PC-9 (cell line): ENCODE data around the gene PAOX. TPM values are rescaled to one million over a fixed set of nuclear protein-coding genes. Genes with fewer than 3 reads are reported as not detected.

Source experiments
- BruUV-seq: library from RNA; stranded (reverse); fragments of 400-500 nt; replicated peaks from 2 replicates; lab custom pipeline; 2021; lab: Mats Ljungman, UMichigan
- CTCF ChIA-PET: fragments of 300-600 bp; sonication (Branson Sonifier 250); formaldehyde crosslinking; loops from one replicate; lab custom pipeline; 2022; ENCODE audit warnings: antibody characterized with exemption; lab: Charles Lee
- POLR2A ChIA-PET: fragments of 300-600 bp; sonication (Branson Sonifier 250); formaldehyde crosslinking; loops from one replicate; lab custom pipeline; 2022; ENCODE audit warnings: antibody characterized with exemption; ENCODE audit not compliant: unreplicated experiment; lab: Charles Lee
- DNase-seq, 2 experiments: peaks; one replicate each; pipeline versions ENCODE4 v3.0.0 to v3.0.0-alpha.2; 2015 to 2022; ENCODE audit warnings: mixed read lengths in 1 of 2
- H2AFZ ChIP-seq: fragments of 200-600 bp; sonication (generic); 2 replicates; pipeline ENCODE4 v1.8.1; 2017; ENCODE audit warnings: antibody characterized with exemption
- H3F3A ChIP-seq: fragments of 200-600 bp; sonication (generic); 2 replicates; pipeline ENCODE4 v1.8.1; 2017; ENCODE audit warnings: antibody characterized with exemption, mild to moderate bottlenecking, low read depth; ENCODE audit not compliant: insufficient read depth
- H3K27ac ChIP-seq: fragments of 200-600 bp; sonication (generic); 2 replicates; pipeline ENCODE4 v1.6.1; 2016; ENCODE audit warnings: mixed run types
- H3K27me3 ChIP-seq: fragments of 200-600 bp; sonication (generic); 2 replicates; pipeline ENCODE4 v1.6.1; 2016; ENCODE audit warnings: low read depth, mixed run types; ENCODE audit not compliant: insufficient read depth
- H3K36me3 ChIP-seq: fragments of 200-600 bp; sonication (generic); 2 replicates; pipeline ENCODE4 v1.6.1; 2016; ENCODE audit warnings: low read depth, mixed run types
- H3K4me1 ChIP-seq: fragments of 200-600 bp; sonication (generic); replicated peaks from 2 replicates; pipeline ENCODE4 v1.6.1; 2016; ENCODE audit warnings: mixed run types; ENCODE audit not compliant: insufficient read depth
- H3K4me2 ChIP-seq: fragments of 200-600 bp; sonication (generic); 2 replicates; pipeline ENCODE4 v1.6.1; 2017; ENCODE audit warnings: mixed run types
- H3K4me3 ChIP-seq: fragments of 200-600 bp; sonication (generic); 2 replicates; pipeline ENCODE4 v1.6.1; 2016; ENCODE audit warnings: mixed run types
- H3K79me2 ChIP-seq: fragments of 200-600 bp; sonication (generic); 2 replicates; pipeline ENCODE4 v1.6.1; 2017; ENCODE audit warnings: low read depth, mixed run types
- H3K9me2 ChIP-seq: fragments of 200-600 bp; sonication (generic); 2 replicates; pipeline ENCODE4 v1.8.1; 2017; ENCODE audit warnings: mild to moderate bottlenecking; ENCODE audit not compliant: insufficient read depth
- H3K9me3 ChIP-seq: fragments of 200-600 bp; sonication (generic); 2 replicates; pipeline ENCODE4 v1.8.1; 2016; ENCODE audit warnings: low read depth; ENCODE audit not compliant: insufficient read depth
- H4K20me1 ChIP-seq: fragments of 200-600 bp; sonication (generic); 2 replicates; pipeline ENCODE4 v1.8.1; 2017; ENCODE audit not compliant: insufficient read depth
- CTCF ChIP-seq: fragments of 200-600 bp; sonication (generic); conservative IDR thresholded peaks from 2 replicates; pipeline ENCODE4 v1.6.1; 2017; ENCODE audit warnings: mixed run types, antibody characterized with exemption, mild to moderate bottlenecking, moderate library complexity
- EZH2 ChIP-seq: fragments of 200-600 bp; sonication (generic); IDR thresholded peaks from 2 replicates; pipeline ENCODE4 v1.8.0; 2017; ENCODE audit warnings: antibody characterized with exemption, low read depth
- intact Hi-C: fragments of 100-400 bp; cut with micrococcal nuclease; formaldehyde crosslinking; loops from one replicate; pipeline ENCODE4 v1.10.0; 2022; ENCODE audit not compliant: unreplicated experiment
- total RNA-seq: library from RNA; stranded (reverse); gene quantifications from 2 replicates; pipeline ENCODE4 v1.2.3, GENCODE V29; 2021

The PAOX gene
- total RNA-seq, 1 experiment from 2014 or later, result 5.7 TPM

GRCh38 chr10:133381036-133381435 is 2.0 kb downstream of the PAOX start:
- intact Hi-C loops, result no loop called here

GRCh38 chr10:133383551-133383950 is 4.5 kb downstream of the PAOX start:
- POLR2A ChIA-PET, result no interaction called here
- no peak for DNase-seq
- no TSS peak for BruUV-seq

More at GRCh38 chr10:133381036-133381435, 2.0 kb downstream of the PAOX start:
- TF ChIP-seq CTCF (no peak), EZH2 (no peak)
- Histone ChIP-seq H3K79me2 (no peaks in the 10 kb centered on the region), H4K20me1 (no peaks in the 10 kb centered on the region), H3F3A (no peaks in the 10 kb centered on the region), H3K27me3 (no peaks in the 10 kb centered on the region), H3K9me2 (no peaks in the 10 kb centered on the region), H3K4me3 (no peak overlapping the region), H3K27ac (no peak overlapping the region), H3K4me1 (no peaks in the 10 kb centered on the region), H3K9me3 (no peaks in the 10 kb centered on the region), H3K4me2 (no peak overlapping the region), H2AFZ (no peak overlapping the region), H3K36me3 (no peaks in the 10 kb centered on the region)
- no peak for DNase-seq
- ChIA-PET CTCF (no interaction called here), POLR2A (no interaction called here)
- no TSS peak for BruUV-seq

GRCh38 chr10:133384071-133384470 is 5.0 kb downstream of the PAOX start:
- Histone ChIP-seq H3K9me2 (no peaks in the 10 kb centered on the region), H3K79me2 (no peaks in the 10 kb centered on the region), H3K4me2 (no peak overlapping the region), H3K27me3 (no peaks in the 10 kb centered on the region), H3F3A (0 out of 2 replicates have a peak, but pooled peaks cover 2% of the 10 kb centered on the region), H3K27ac (no peak overlapping the region), H3K9me3 (no peaks in the 10 kb centered on the region), H3K36me3 (no peaks in the 10 kb centered on the region), H3K4me1 (no peaks in the 10 kb centered on the region), H4K20me1 (no peaks in the 10 kb centered on the region), H2AFZ (no peak overlapping the region), H3K4me3 (no peak overlapping the region)
- POLR2A ChIA-PET, result no interaction called here
- no TSS peak for BruUV-seq
- intact Hi-C loops, result no loop called here
- CTCF ChIA-PET, result no interaction called here
- TF ChIP-seq CTCF, result no peak
- TF ChIP-seq EZH2, result no peak
- no peak for DNase-seq

More at GRCh38 chr10:133383551-133383950, 4.5 kb downstream of the PAOX start:
- H3K79me2 ChIP-seq, result no peaks in the 10 kb centered on the region
- H3K4me1 ChIP-seq, result no peaks in the 10 kb centered on the region
- CTCF ChIA-PET, result no interaction called here
- TF ChIP-seq CTCF, result no peak
- TF ChIP-seq EZH2, result no peak
- H4K20me1 ChIP-seq, result no peaks in the 10 kb centered on the region
- H3K9me2 ChIP-seq, result no peaks in the 10 kb centered on the region
- H3K4me3 ChIP-seq, result no peak overlapping the region
- no peaks in the 10 kb centered on the region for H3K36me3 ChIP-seq
- intact Hi-C loops, result no loop called here
- no peak overlapping the region for H2AFZ ChIP-seq
- H3K4me2 ChIP-seq, result no peak overlapping the region
- H3K27ac ChIP-seq, result no peak overlapping the region
- no peaks in the 10 kb centered on the region for H3F3A ChIP-seq
- no peaks in the 10 kb centered on the region for H3K9me3 ChIP-seq
- no peaks in the 10 kb centered on the region for H3K27me3 ChIP-seq
